Activated CD8-positive, alpha-beta memory T cell treated with anti-CD3 and anti-CD28 coated beads, Interleukin-2, amount 50 U/mL, for 4 hours (primary cell): ENCODE data around the gene TMEM132E.

Experiments
- DNase-seq: peaks from one replicate; pipeline ENCODE4 v3.0.0-alpha.2; 2020

Gene TMEM132E

GRCh38 chr17:34571428-34572130 lies 7.8 kb upstream of the TMEM132E start:
- no peak for DNase-seq

- no peak for DNase-seq
These were observed 6.9 kb upstream of the TMEM132E start for GRCh38 chr17:34572483-34572882.

DNA sequence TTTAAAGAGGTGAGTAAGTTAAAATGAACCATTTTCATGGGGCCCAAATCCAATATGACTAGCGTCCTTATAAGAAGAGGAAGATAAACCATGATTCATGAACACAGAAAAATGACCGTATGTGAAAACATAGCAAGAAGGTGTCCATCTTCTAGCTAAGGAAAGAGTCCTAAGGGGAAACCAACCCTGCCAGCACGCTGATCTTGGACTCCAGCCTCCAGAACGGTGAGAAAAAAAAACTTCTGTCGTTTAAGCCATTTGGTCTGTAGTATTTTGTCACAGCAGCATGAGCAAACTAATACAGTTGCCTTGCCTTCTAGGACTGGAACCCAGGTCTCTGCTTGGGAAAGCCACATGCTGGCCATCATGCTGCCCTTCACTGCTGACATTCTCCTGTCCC lies 4.2 kb upstream of the TMEM132E start:
- DNase-seq = no peak

GRCh38 chr17:34578016-34578415 lies 1.4 kb upstream of the TMEM132E start:
- no peak for DNase-seq

GRCh38 chr17:34578656-34579016 lies 746 bp upstream of the TMEM132E start:
- DNase-seq = no peak

GRCh38 chr17:34579979-34580684 lies 750 bp downstream of the TMEM132E start:
- no peak for DNase-seq

DNA sequence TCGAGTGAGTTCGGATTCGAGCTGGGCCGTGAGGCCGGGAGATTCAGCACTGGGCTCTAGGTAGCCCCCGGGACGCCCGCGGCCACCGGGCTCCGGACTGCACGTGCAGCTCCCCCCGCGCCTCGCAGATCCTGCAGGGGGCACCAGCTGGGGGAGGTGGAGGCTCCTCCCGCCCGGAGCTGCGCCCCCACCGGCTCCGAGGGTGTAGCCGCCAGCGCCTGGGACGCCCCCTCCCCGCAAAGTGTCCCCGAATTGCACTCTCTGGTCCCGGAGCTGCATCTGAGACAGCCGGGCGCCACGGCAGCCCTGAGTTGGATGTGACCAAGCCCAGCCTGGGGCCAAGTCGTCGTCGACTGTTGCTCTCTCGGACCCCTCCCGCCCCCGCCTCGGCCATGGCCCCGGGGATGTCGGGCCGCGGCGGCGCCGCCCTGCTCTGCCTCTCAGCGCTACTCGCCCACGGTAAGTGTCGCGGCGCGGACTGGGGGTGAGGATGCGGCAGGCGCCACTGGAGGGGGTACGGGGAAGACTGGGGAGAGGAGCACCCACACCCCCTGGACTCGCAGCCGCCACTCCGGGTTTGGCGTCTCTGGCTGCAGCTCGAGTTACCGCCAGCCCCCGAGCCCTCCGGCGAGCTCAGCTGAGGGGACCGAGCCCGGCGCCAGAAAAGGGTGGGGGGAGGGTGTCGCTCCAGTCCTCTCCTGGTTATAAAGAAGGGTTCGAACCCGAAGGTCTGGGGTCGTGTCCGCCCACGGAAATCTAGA lies 1.5 kb downstream of the TMEM132E start:
- no peak for DNase-seq

DNA sequence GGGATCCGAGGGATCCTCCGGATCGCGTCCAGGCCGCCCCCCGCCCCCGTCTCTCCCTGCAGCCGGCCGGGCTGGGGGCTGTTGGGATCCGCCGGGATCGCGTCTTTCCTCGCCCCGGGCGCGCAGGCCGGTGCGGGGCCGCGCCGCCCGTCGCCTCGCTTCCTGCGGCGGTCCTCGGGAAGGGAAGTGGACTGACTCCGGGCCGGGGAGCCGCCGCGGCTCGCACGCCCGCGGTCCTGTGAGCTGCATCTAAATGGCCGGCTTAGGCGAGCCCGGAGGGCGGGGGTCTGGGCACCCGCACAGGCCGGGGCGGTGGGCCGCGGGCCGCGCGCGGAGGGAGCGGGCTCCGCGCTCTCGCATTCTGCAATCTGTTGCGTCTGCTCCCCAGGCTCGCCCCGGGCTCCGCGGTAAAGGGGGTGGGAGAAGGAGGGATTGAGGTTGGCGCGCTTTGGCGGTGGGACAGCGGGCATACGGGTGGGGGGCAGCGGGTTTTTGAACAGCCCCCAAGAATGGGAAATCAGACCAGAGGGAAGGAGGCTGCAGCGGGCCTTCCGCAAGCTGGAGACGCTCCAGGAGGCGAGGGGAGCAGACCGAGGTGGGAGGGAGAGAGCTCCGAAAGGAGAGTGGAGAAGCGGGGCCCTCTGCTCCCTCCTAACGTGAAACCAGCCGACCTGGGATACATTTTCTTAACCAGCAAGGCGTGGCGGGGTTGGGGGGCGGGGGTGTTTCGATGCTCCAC lies 2.2 kb downstream of the TMEM132E start:
- no peak for DNase-seq

DNA sequence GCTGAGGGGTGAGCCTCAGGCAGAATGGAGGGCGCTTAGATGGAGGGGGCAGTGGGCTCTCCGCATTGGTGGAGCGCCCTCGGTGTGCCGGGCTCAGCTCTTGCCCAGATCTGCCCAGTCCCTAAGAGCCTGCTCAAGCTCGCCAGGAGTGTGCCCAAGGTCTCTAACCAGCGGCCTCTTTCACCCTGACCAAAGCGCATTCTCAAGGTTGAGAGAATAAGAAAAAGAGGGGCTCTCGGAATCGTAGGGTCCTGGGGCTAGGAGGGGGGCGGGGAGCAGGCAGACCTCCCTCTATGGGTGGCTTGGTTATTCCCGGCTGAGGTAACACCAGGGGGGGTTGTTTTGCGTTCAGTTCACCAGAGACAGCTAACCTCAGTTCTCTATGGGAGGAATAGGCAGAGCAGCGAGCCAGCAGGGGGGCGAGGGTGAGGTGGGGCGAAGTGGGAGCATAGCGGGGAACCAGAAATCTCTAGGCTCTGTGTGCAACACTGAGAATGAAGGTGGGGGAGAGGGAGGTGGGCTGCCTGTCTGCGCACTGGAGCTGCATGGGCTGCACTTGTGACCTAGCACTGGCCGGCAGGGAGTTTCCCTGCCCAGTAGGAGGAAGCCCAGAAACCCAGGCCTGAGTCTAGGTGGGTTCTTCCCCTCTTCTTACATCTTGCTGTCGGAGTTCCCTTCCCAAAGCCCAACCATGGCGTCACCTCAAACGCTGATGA lies 3.0 kb downstream of the TMEM132E start:
- DNase-seq = no peak

- no peak for DNase-seq
These were observed 3.5 kb downstream of the TMEM132E start for GRCh38 chr17:34582901-34583245.

DNA sequence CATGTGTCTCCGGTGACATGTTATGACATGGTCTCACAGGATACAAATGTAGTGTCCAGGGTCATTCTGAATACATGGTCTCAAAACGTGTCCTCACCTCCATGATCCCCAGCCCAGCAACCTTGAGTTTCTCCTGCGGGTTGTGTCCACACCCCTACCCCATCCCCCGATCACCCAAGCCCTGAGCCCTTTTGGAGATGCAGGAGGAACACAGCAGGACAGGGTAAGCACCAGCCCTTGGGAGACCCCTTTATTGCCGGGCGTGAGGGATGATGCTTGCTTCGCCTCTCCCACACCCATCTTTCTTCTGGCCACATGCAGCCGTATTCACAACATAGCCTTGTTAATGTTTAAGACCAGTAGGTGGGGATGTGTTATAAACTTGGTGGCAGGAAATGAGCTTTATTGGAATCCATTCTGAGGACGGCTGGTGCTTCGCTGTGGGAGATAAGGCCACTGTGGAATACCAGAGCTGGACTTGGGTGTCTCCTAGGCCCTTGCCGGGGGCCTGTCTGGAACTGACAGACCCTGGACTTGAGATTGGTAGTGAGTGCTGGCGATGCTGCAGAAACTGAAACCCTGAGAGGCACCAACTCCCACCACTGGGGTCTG lies 5.5 kb downstream of the TMEM132E start:
- no peak for DNase-seq

- DNase-seq = no peak
These were observed 7.0 kb downstream of the TMEM132E start for GRCh38 chr17:34586346-34586846.

DNA sequence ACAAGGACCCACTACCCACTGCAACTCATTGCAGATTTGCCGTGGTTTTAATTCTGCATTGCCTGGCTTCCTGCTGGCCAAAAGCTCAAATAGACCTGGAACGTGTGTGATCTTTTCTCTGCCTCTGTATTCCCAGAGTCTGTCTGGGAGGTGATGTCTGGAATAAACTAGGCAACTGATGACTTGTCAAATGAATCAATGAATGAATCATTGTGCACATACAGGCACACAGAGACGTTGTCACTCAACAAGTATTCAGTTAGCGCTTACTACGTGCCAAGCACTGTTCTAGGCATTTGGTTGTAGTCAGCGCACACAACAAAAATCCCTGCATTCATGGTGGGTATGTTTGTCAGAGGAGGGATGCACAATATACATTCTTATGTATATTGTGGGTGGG lies 8.9 kb downstream of the TMEM132E start:
- no peak for DNase-seq

DNA sequence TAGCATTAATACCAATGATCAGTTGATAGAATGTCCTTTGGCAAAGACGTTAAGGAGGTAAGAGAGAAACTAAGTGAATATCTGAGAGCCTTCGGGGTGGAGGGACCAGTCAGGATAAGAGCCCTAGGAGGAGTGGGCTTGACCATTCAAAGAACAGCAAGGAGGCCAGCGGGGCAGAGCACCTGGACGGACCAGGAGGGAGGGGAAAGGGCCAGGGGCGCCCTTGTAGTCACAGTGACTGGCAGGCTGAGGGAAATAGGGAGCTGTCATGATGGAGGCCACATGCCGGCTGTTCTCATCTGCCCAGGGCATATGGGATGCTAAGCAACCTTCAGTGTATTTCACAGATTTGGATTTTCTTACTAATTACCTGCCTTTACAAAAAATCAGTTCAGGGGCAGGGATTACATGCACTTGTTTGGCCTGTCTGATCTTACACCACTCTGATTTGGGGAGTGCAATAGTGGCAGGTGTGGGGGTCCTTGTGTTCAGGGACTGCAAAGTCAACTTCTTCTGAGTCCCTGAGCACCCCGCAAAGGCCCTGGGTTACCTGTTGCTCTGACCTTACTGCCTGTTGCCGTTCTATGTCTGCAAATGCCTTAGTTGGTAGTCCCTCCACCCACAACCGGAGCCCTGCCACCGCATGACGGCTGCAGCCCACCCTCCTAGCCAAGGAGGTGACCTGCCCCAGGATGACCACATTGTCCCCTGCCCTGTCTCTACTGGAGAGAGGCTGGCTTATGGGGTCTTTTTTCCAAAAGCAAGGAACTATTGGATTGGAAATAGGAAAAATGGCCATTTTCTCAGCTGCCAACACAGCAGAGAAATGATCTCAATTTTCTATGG lies 10.0 kb downstream of the TMEM132E start:
- DNase-seq = no peak

DNA sequence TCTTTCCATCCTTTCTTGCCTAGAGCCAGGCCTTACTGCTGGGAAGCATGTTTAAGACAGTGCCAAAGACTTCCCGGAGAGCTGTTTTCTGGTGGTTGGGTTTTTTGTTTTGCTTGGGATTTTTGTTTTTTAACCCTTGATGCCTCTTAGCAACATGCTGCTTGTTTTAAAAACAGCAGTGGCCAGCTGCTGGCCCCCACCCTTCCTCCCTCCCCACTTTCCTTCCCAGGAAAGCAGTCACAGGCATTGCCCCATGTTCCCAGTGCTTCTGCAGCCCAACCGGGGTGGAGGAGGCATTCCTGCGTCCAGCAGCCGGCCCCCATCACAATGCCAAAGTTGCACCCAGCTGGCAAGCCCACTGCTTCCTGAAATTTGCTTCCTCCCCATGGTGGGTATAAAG lies 12.6 kb downstream of the TMEM132E start:
- no peak for DNase-seq

DNA sequence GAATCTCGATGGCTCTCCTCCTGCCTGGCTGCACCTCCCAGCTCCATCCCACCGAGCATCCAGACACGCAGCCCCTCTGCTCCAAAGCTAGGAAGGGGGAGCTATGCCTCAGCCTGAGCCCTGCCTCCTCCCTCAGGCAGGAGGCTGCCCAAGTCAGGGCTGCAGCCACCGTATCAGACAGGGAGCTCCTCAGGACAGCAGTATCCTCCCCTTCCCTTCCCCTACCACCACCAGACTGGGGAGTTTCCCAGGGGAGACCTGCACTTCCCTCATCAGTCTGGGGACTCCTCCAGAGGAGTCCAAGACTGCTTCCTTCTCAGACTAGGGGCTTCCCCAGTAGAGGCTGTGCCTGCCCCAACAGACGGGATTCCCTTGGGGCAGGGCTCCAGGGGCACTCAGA lies 17.5 kb downstream of the TMEM132E start:
- no peak for DNase-seq

GRCh38 chr17:34598161-34598776 lies 18.9 kb downstream of the TMEM132E start:
- no peak for DNase-seq

DNA sequence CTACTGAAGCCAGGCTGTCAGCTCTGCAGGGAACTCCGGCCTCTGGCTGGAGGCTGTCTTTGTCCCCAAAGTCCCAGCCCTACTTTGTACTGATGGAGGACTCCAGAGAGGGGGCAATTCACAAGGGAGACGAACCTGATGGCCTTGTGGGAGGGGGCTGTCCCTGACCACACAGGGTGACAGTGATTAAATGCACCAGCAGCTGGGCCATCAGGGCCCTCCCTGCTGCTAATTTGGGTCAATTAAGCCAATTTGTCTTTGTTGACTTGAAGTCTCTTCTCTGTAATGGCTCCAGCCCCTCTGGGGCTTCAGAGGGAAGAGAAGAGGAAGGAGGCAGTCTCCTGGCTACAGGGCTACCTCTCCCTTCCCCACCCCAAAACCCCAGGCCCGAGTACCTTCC lies 22.0 kb downstream of the TMEM132E start:
- no peak for DNase-seq

DNA sequence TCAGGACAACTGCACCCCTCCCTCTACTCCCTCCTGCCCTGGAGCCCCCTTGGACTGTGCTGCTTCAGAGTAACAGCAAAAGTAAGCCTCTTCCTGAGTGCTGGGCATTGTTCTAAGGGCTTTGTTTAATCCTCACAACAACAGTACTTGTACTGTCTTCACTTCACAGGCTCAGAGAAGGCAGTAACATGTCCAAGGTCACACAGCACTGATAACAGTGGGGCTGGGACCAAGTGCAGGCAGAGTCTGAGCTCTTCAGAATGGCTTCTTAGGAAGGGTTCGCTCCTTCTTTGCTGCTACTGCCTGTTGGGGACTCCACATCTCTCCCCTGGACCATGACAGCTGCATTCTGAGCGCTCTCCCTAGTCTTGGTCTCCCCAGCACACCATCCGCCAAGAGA lies 24.6 kb downstream of the TMEM132E start:
- no peak for DNase-seq

- DNase-seq = no peak
These were observed 27.4 kb downstream of the TMEM132E start for GRCh38 chr17:34606763-34607162.

DNA sequence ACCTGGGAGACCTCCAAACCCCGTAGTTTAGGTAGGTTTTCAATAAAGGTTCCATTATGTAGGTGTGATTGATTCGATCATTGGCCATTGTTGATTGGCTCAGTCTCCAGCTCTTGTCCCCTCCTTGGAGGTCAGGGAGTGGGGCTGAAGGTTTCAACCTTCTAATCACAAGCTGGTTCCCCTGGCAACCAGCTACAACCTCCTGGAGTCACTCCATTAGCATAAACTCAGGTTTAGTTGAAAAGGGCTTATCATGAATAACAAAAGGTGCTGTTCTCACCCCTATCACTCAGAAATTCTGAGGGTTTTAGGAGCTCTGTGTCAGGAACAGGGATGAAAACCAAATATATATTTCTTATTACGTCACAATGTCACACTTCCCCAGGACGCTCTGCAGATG lies 28.5 kb downstream of the TMEM132E start:
- no peak for DNase-seq
